ENCODE results near the gene SERPINA1.
"Not testable (repeated sequence)": the region's sequence is repeated elsewhere in the genome, so short reads cannot be mapped to it uniquely, and the experiment has no call there.

Gene SERPINA1

GRCh38 chr14:94368956-94369355 is 19.4 kb downstream of the SERPINA1 start:
- no peak for DNase-seq

DNA sequence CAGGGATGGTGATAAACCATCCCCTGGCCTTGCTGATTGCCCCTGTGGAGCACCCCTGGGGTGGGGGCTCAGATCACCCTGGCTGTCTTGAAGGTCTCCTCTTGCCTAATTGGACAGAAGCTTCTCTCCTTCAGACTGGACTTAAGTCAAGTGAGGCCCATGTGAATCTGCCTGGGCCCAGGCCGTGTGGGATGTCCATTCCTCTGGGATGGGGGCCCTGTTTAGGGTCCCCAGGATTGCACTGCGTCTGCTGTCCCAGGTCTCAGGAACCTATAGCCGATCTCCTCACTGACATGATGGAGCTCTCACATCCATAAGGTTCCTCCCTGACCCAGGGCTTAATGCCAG is 20.2 kb downstream of the SERPINA1 start:
- DNase-seq: no peak

GRCh38 chr14:94367347-94368242 is 20.8 kb downstream of the SERPINA1 start:
- DNase-seq: no peak

- DNase-seq: no peak
These were observed 22.1 kb downstream of the SERPINA1 start, which contains the start of gene SERPINA2 for GRCh38 chr14:94366146-94366915. Gene SERPINA2, minus strand, starts transcription at chr14:94366698.

DNA sequence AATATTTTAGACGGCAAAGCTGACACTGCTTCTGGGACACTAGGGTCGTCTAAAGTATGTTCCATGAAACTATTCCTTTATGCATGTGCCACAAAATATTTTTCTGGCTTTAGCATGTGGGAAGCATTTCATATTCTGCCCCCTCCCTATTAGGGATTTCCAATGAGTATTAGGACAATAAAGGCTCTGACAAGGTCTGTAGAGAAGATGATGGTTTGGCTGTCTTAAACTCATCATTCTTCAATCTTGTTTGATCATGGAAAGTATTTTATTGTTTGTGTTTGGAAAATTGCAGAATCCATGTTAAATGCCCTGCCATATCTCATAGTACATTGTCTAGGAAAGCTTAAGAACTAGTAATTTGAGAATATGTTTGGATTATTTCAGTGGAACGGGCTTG is 22.8 kb downstream of the SERPINA1 start:
- DNase-seq: no peak

- no peak for DNase-seq
These were observed 23.4 kb downstream of the SERPINA1 start for GRCh38 chr14:94364964-94365363.

DNA sequence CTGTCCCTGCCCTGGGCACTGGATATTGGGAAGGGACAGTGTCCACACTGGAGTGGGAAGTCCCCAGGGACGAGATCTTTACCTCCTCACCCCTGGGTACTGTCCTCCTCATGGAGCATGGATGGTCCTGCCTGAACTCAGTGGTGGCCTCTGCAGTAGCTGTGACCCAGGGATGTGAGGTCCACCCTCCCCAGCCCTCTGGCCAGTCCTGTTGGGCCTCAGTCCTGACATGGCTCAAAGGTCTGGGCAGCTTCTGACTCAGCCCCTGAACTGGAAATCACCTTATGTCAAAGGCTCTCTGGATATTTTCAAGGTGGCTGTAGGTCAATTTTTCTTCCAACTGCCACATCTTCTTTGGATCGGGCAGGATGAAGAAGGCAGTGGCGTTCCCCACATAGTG is 24.4 kb downstream of the SERPINA1 start:
- no peak for DNase-seq

- no peak for DNase-seq
These were observed 25.2 kb downstream of the SERPINA1 start for GRCh38 chr14:94363151-94363624.

DNA sequence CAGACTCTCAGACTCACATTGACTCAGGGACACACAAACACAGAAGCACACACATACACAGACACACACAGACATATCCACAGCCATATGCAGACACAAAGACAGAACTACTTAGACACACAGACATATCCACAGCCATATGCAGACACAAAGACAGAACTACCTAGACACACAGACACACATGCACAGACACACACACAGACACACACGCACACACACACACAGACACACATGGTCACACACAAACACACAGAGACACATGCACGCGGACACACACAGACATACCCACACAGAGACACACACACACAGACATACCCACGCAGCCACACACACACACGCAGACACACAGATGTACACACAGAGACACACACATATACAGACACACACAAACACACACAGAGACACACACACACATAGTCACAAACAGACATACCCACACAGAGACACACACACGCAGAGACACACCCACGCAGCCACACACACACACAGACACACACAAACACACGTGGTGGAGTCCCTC is 25.7 kb downstream of the SERPINA1 start:
- DNase-seq: no peak

GRCh38 chr14:94361682-94362081 is 26.7 kb downstream of the SERPINA1 start:
- no peak for DNase-seq

GRCh38 chr14:94360945-94361565 is 27.3 kb downstream of the SERPINA1 start:
- no peak for DNase-seq

DNA sequence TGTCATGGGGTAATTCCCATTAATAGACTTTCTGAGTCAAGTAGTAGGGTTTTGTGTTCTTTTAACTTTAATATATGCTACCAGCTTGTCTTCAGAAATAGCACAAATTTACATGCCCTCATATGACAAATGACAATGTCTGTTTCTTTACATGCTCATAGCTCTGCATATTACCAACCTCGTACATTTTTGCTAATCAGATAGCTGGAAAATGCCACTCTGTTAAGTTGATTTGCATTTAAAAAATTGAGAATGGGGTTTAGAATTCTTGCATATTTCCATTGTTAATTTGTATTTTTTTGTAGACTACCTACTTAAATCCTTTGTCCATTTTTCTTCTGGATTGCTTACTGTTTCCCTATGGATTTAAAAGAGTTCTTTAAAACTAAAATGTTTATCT is 31.2 kb downstream of the SERPINA1 start:
- no peak for DNase-seq

- no peak for DNase-seq
These were observed 31.9 kb downstream of the SERPINA1 start for GRCh38 chr14:94356379-94357056.

- no peak for DNase-seq
These were observed 33.1 kb downstream of the SERPINA1 start for GRCh38 chr14:94355191-94355794.

- DNase-seq: no peak
These were observed 33.7 kb downstream of the SERPINA1 start for GRCh38 chr14:94354638-94355185.

GRCh38 chr14:94354190-94354589 is 34.2 kb downstream of the SERPINA1 start:
- DNase-seq: not testable (repeated sequence)

DNA sequence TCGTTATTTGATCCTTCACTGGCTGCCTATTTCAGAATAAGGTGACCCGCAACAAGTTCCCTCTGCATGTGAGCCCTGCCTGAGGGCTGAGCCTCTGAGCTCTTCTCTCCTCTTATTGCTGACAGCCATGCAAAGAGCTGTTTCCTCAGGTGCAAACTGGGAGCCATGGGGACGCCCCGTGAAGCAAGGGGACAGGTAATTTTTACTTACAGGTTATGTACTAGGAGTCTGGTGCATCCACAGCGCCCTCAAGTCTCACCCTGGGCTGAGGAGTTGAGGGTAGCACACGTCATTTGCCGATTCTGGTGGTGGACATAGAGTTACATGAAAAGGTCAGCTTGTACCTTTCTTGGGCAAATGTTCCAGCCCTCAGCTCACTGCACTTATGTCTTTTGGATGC is 39.1 kb downstream of the SERPINA1 start:
- no peak for DNase-seq

DNA sequence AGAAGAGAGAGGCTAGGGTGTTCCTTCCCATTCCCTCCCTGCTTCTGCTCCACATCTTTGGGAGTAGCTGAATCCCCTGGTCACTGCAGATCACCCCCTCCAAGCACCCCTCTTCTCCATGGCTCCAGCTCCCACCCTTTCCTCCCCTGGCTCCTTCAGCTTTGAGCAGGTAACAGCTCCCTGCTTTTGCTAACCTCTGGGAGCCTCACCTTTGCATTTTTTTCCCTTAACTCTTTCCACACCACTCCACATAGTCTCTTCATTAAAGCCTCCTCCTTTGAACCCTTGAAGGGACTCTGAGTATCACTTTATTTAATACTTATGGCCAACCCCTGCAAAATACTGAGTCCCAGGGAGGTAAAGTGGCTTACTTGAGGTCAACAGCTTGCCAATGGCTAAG is 39.6 kb downstream of the SERPINA1 start:
- DNase-seq: no peak

GRCh38 chr14:94346841-94347240 is 41.6 kb downstream of the SERPINA1 start:
- DNase-seq: no peak

GRCh38 chr14:94346065-94346786 is 42.2 kb downstream of the SERPINA1 start:
- DNase-seq: not testable (repeated sequence)
